ENCODE results near the gene ELOVL5.

GRCh38 chr6:53397283-53397682 lies 48.5 kb upstream of the ELOVL5 start:
- no peak for TF ChIP-seq POLR2A (IDR thresholded peaks at IDR 0.05)
- TF ChIP-seq, protein P1, sequence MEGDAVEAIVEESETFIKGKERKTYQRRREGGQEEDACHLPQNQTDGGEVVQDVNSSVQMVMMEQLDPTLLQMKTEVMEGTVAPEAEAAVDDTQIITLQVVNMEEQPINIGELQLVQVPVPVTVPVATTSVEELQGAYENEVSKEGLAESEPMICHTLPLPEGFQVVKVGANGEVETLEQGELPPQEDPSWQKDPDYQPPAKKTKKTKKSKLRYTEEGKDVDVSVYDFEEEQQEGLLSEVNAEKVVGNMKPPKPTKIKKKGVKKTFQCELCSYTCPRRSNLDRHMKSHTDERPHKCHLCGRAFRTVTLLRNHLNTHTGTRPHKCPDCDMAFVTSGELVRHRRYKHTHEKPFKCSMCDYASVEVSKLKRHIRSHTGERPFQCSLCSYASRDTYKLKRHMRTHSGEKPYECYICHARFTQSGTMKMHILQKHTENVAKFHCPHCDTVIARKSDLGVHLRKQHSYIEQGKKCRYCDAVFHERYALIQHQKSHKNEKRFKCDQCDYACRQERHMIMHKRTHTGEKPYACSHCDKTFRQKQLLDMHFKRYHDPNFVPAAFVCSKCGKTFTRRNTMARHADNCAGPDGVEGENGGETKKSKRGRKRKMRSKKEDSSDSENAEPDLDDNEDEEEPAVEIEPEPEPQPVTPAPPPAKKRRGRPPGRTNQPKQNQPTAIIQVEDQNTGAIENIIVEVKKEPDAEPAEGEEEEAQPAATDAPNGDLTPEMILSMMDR (IDR thresholded peaks at IDR 0.05): no peak
